HepG2 (cell line): ENCODE results near the gene HOXB5.

ENCODE experiments used
- HNRNPLL ChIP-seq: fragments of 200-400 bp; formaldehyde crosslinking; IDR thresholded peaks from 2 replicates; pipeline ENCODE4 v1.6.1; 2017; ENCODE audit warnings: mild to moderate bottlenecking, low read depth, low read length; ENCODE audit not compliant: poor library complexity, severe bottlenecking
- MAFF ChIP-seq: IDR thresholded peaks from 2 replicates; pipeline ENCODE4 v1.6.1; 2011; ENCODE audit warnings: low read depth, low read length, improper control_type of control experiment
- MLLT10 ChIP-seq: sonication (generic); formaldehyde crosslinking; IDR thresholded peaks from 2 replicates; pipeline ENCODE4 v1.4.0; 2020; ENCODE audit warnings: missing genetic modification reagents
- NFE2 ChIP-seq: sonication (generic); formaldehyde crosslinking; IDR thresholded peaks from 2 replicates; pipeline ENCODE4 v1.4.0; 2020; ENCODE audit warnings: missing genetic modification reagents
- NR3C1 ChIP-seq: sonication (generic); formaldehyde crosslinking; IDR thresholded peaks from 2 replicates; pipeline ENCODE4 v1.4.0; 2020; ENCODE audit warnings: missing genetic modification reagents
- POLR2A ChIP-seq, 2 experiments: IDR thresholded peaks; 2 replicates each; pipeline ENCODE4 v1.6.1; 2011; ENCODE audit warnings: low read depth in 2 of 2, low read length in 2 of 2, mild to moderate bottlenecking in 1 of 2, moderate library complexity in 1 of 2; ENCODE audit not compliant: insufficient read depth in 1 of 2
- RNF2 ChIP-seq: fragments of 450-650 bp; conservative IDR thresholded peaks from 2 replicates; pipeline ENCODE4 v1.6.1; 2016; ENCODE audit warnings: low read depth
- ZNF460 ChIP-seq: sonication (generic); formaldehyde crosslinking; IDR thresholded peaks from 2 replicates; pipeline ENCODE4 v1.5.1; 2020; ENCODE audit warnings: missing genetic modification reagents, mild to moderate bottlenecking, borderline replicate concordance
- TF ChIP-seq, protein P1 (sequence below): sonication (generic); formaldehyde crosslinking; IDR thresholded peaks from 2 replicates; pipeline ENCODE4 v1.5.0; 2020; ENCODE audit warnings: mild to moderate bottlenecking, missing genetic modification reagents, moderate library complexity
- TF ChIP-seq, protein P2 (sequence below): sonication (generic); formaldehyde crosslinking; IDR thresholded peaks from 2 replicates; pipeline ENCODE4 v1.5.0; 2020; ENCODE audit warnings: mild to moderate bottlenecking, low read depth, missing genetic modification reagents, borderline replicate concordance
- TF ChIP-seq, protein P3 (sequence below): IDR thresholded peaks from 2 replicates; pipeline ENCODE4 v1.6.1; 2016; ENCODE audit warnings: missing biosample characterization, missing genetic modification reagents, low read depth

DNA sequence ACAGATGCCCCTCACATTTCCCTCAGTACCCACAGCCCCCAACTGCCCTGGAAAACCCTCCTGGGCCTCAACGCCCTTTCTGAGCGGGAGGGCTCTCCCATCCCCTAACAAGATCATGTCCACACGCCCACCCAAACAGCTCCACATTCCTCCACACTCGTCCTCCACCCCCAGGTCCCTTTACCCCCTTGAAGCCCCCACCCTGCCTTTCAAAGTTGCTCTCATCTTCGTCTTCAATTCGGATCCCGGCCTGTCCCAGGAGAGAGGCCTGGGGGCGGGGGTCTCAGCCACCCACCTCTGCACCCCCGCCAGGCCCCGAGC lies 29.8 kb downstream of the HOXB5 start:
- no peak for TF ChIP-seq NFE2
- TF ChIP-seq POLR2A (IDR thresholded peaks at IDR 0.05; ENCODE audit: insufficient read depth in 1 of 2, low read depth in 2 of 2, low read length in 2 of 2): no peak
- TF ChIP-seq MAFF: no peak
- no peak for TF ChIP-seq HNRNPLL
- TF ChIP-seq RNF2: no peak
- TF ChIP-seq, protein P1, sequence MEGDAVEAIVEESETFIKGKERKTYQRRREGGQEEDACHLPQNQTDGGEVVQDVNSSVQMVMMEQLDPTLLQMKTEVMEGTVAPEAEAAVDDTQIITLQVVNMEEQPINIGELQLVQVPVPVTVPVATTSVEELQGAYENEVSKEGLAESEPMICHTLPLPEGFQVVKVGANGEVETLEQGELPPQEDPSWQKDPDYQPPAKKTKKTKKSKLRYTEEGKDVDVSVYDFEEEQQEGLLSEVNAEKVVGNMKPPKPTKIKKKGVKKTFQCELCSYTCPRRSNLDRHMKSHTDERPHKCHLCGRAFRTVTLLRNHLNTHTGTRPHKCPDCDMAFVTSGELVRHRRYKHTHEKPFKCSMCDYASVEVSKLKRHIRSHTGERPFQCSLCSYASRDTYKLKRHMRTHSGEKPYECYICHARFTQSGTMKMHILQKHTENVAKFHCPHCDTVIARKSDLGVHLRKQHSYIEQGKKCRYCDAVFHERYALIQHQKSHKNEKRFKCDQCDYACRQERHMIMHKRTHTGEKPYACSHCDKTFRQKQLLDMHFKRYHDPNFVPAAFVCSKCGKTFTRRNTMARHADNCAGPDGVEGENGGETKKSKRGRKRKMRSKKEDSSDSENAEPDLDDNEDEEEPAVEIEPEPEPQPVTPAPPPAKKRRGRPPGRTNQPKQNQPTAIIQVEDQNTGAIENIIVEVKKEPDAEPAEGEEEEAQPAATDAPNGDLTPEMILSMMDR (CRISPR knock-in tag): no peak
- TF ChIP-seq NR3C1 (CRISPR knock-in tag): no peak
- TF ChIP-seq MLLT10 (CRISPR knock-in tag): no peak
- TF ChIP-seq, protein P2, sequence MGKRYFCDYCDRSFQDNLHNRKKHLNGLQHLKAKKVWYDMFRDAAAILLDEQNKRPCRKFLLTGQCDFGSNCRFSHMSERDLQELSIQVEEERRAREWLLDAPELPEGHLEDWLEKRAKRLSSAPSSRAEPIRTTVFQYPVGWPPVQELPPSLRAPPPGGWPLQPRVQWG (CRISPR knock-in tag): no peak
- TF ChIP-seq, protein P3, sequence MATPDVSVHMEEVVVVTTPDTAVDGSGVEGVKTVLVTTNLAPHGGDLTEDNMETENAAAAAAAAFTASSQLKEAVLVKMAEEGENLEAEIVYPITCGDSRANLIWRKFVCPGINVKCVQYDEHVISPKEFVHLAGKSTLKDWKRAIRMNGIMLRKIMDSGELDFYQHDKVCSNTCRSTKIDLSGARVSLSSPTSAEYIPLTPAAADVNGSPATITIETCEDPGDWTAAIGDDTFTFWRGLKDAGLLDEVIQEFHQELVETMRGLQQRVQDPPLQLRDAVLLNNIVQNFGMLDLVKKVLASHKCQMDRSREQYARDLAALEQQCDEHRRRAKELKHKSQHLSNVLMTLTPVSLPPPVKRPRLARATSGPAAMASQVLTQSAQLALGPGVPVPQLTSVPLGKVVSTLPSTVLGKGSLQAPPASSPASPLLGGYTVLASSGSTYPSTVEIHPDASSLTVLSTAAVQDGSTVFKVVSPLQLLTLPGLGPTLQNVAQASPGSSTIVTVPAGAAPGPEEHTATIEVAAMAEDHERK (CRISPR knock-in tag): no peak
- TF ChIP-seq ZNF460 (CRISPR knock-in tag): no peak
